HepG2 (cell line): Measurements from ENCODE around the gene N4BP2L1. TPM values are rescaled to one million over a fixed set of nuclear protein-coding genes. Genes with fewer than 3 reads are reported as not detected.

Experiments
- FOXM1 ChIP-seq: sonication (generic); formaldehyde crosslinking; IDR thresholded peaks from 2 replicates; pipeline ENCODE4 v1.5.0; 2020; ENCODE audit warnings: missing genetic modification reagents
- IRX3 ChIP-seq: sonication (generic); formaldehyde crosslinking; IDR thresholded peaks from 2 replicates; pipeline ENCODE4 v1.8.1; 2023; ENCODE audit warnings: mild to moderate bottlenecking, low read depth, missing genetic modification reagents, borderline replicate concordance
- KAT2B ChIP-seq: fragments of 150-350 bp; IDR thresholded peaks from 2 replicates; pipeline ENCODE4 v1.6.1; 2014; ENCODE audit warnings: low read depth, low read length, borderline replicate concordance
- NPAS2 ChIP-seq: sonication (generic); formaldehyde crosslinking; IDR thresholded peaks from 2 replicates; pipeline ENCODE4 v1.8.0; 2022; ENCODE audit warnings: mild to moderate bottlenecking, missing genetic modification reagents, borderline replicate concordance
- ONECUT2 ChIP-seq: sonication (generic); formaldehyde crosslinking; IDR thresholded peaks from 2 replicates; pipeline ENCODE4 v1.4.0; 2020; ENCODE audit warnings: missing genetic modification reagents
- RAD21 ChIP-seq: fragments of 450-650 bp; formaldehyde crosslinking; IDR thresholded peaks from 2 replicates; pipeline ENCODE4 v1.5.0; 2020; ENCODE audit warnings: mild to moderate bottlenecking
- RXRB ChIP-seq: IDR thresholded peaks from 2 replicates; pipeline ENCODE4 v1.6.1; 2016; ENCODE audit warnings: borderline replicate concordance, missing genetic modification reagents, missing compliant biosample characterization
- ZBTB38 ChIP-seq: sonication (generic); formaldehyde crosslinking; IDR thresholded peaks from 2 replicates; pipeline ENCODE4 v1.5.1; 2020; ENCODE audit warnings: mild to moderate bottlenecking, missing genetic modification reagents
- ZFP37 ChIP-seq: sonication (generic); formaldehyde crosslinking; IDR thresholded peaks from 2 replicates; pipeline ENCODE4 v1.4.0; 2020; ENCODE audit warnings: missing genetic modification reagents, borderline replicate concordance
- ZNF205 ChIP-seq: IDR thresholded peaks from 2 replicates; pipeline ENCODE4 v1.6.1; 2018; ENCODE audit warnings: missing biosample characterization, missing genetic modification reagents
- ZNF660 ChIP-seq: sonication (generic); formaldehyde crosslinking; IDR thresholded peaks from 2 replicates; pipeline ENCODE4 v1.5.1; 2020; ENCODE audit warnings: mild to moderate bottlenecking, low read depth, missing genetic modification reagents, borderline replicate concordance
- ZNF709 ChIP-seq: sonication (generic); formaldehyde crosslinking; IDR thresholded peaks from 2 replicates; pipeline ENCODE4 v1.5.0; 2020; ENCODE audit warnings: mild to moderate bottlenecking, missing genetic modification reagents
- ZNF879 ChIP-seq: sonication (generic); formaldehyde crosslinking; IDR thresholded peaks from 2 replicates; pipeline ENCODE4 v1.8.1; 2023; ENCODE audit warnings: missing genetic modification reagents
- polyA plus RNA-seq, 8 experiments: library from polyadenylated mRNA; depleted of rRNA in 3 of 8; stranded (reverse) in 7 of 8; unstranded in 1 of 8; fragments of >200 nt; fragmentation: Illumina TruSeq in 4 of 8; extraction: Trizol in 4 of 8; gene quantifications; 2 replicates each; pipeline versions ENCODE4 v1.2.1 to v1.2.3, GENCODE V29; 2011 to 2016; ENCODE audit warnings: low read depth in 4 of 8, missing spikeins in 1 of 8, mixed read lengths in 1 of 8; ENCODE audit not compliant: insufficient read depth in 1 of 8
- total RNA-seq, 5 experiments: library from RNA; depleted of rRNA; stranded (reverse); fragments of >200 nt; fragmentation: Illumina TruSeq; extraction: Trizol; gene quantifications; 2 replicates each; pipeline ENCODE4 v1.2.3, GENCODE V29; 2016; ENCODE audit warnings: low read depth in 1 of 5
- TF ChIP-seq, protein P1 (sequence below): sonication (generic); formaldehyde crosslinking; IDR thresholded peaks from 2 replicates; pipeline ENCODE4 v1.4.0; 2020; ENCODE audit warnings: missing genetic modification reagents
- TF ChIP-seq, protein P2 (sequence below): sonication (generic); formaldehyde crosslinking; IDR thresholded peaks from 2 replicates; pipeline ENCODE4 v1.5.1; 2020; ENCODE audit warnings: missing genetic modification reagents, mild to moderate bottlenecking, borderline replicate concordance
- TF ChIP-seq, protein P3 (sequence below): sonication (generic); formaldehyde crosslinking; IDR thresholded peaks from 2 replicates; pipeline ENCODE4 v1.5.1; 2020; ENCODE audit warnings: mild to moderate bottlenecking, missing genetic modification reagents, borderline replicate concordance

The N4BP2L1 gene
- total and polyA plus RNA-seq, 2 of the 13 experiments (the other 11 are each of a cell fraction or from before 2014, with no cell fraction given): 13.2 to 34.5 TPM

DNA sequence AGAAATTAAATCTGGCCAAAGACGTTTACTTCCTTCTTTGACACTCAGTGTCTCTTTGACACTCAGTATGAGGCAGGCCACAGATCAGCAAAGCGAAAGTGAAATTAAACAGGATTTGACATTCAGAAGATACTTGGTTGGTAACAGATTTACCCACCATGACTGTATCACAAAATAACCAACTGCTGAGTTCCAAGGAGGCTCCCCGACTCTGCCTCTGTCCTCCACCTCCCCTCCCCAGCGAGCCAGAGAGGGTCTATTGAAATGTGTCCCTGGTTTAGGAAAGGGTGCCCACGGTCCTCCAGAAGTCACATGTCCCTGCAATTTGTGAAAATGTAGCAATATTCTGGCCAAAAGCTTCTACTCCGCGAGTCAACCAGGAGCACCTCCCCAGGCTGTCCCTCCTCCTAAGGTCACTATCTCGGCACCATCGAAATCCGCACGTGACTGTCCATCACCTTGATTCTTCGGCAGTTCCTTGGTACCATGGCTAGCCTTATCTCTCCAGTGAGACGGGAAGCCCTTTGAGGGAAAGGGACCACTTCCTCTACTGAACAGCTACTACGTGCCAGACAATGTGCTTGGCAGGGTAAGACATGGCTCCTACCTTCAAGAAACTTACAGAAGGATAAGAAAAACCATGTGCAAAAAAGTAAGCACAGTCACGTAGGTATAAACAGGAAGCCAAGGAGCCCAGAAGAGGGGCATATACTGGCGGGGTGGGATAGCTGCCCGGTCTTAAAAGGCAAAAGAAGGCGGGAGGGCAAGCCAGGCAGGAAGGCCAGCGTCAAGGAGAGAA lies 1.5 kb downstream of the N4BP2L1 start (continued):
- TF ChIP-seq, protein P1, sequence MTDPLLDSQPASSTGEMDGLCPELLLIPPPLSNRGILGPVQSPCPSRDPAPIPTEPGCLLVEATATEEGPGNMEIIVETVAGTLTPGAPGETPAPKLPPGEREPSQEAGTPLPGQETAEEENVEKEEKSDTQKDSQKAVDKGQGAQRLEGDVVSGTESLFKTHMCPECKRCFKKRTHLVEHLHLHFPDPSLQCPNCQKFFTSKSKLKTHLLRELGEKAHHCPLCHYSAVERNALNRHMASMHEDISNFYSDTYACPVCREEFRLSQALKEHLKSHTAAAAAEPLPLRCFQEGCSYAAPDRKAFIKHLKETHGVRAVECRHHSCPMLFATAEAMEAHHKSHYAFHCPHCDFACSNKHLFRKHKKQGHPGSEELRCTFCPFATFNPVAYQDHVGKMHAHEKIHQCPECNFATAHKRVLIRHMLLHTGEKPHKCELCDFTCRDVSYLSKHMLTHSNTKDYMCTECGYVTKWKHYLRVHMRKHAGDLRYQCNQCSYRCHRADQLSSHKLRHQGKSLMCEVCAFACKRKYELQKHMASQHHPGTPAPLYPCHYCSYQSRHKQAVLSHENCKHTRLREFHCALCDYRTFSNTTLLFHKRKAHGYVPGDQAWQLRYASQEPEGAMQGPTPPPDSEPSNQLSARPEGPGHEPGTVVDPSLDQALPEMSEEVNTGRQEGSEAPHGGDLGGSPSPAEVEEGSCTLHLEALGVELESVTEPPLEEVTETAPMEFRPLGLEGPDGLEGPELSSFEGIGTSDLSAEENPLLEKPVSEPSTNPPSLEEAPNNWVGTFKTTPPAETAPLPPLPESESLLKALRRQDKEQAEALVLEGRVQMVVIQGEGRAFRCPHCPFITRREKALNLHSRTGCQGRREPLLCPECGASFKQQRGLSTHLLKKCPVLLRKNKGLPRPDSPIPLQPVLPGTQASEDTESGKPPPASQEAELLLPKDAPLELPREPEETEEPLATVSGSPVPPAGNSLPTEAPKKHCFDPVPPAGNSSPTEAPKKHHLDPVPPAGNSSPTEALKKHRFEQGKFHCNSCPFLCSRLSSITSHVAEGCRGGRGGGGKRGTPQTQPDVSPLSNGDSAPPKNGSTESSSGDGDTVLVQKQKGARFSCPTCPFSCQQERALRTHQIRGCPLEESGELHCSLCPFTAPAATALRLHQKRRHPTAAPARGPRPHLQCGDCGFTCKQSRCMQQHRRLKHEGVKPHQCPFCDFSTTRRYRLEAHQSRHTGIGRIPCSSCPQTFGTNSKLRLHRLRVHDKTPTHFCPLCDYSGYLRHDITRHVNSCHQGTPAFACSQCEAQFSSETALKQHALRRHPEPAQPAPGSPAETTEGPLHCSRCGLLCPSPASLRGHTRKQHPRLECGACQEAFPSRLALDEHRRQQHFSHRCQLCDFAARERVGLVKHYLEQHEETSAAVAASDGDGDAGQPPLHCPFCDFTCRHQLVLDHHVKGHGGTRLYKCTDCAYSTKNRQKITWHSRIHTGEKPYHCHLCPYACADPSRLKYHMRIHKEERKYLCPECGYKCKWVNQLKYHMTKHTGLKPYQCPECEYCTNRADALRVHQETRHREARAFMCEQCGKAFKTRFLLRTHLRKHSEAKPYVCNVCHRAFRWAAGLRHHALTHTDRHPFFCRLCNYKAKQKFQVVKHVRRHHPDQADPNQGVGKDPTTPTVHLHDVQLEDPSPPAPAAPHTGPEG (CRISPR knock-in tag): no peak
- TF ChIP-seq, protein P2, sequence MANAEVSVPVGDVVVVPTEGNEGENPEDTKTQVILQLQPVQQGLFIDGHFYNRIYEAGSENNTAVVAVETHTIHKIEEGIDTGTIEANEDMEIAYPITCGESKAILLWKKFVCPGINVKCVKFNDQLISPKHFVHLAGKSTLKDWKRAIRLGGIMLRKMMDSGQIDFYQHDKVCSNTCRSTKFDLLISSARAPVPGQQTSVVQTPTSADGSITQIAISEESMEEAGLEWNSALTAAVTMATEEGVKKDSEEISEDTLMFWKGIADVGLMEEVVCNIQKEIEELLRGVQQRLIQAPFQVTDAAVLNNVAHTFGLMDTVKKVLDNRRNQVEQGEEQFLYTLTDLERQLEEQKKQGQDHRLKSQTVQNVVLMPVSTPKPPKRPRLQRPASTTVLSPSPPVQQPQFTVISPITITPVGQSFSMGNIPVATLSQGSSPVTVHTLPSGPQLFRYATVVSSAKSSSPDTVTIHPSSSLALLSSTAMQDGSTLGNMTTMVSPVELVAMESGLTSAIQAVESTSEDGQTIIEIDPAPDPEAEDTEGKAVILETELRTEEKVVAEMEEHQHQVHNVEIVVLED (CRISPR knock-in tag): 0 out of 2 replicates have a peak, but pooled peaks have one; percentile 16
- TF ChIP-seq ZNF879 (CRISPR knock-in tag) (no peak), ZFP37 (CRISPR knock-in tag) (no peak), ONECUT2 (no peak), ZNF709 (CRISPR knock-in tag) (no peak), RAD21 (CRISPR knock-in tag) (no peak), FOXM1 (CRISPR knock-in tag) (no peak), RXRB (CRISPR knock-in tag) (no peak), ZNF205 (CRISPR knock-in tag) (no peak), KAT2B (no peak), NPAS2 (CRISPR knock-in tag) (no peak), ZNF660 (CRISPR knock-in tag) (no peak), ZBTB38 (CRISPR knock-in tag) (no peak), IRX3 (CRISPR knock-in tag) (no peak)
- TF ChIP-seq, protein P3, sequence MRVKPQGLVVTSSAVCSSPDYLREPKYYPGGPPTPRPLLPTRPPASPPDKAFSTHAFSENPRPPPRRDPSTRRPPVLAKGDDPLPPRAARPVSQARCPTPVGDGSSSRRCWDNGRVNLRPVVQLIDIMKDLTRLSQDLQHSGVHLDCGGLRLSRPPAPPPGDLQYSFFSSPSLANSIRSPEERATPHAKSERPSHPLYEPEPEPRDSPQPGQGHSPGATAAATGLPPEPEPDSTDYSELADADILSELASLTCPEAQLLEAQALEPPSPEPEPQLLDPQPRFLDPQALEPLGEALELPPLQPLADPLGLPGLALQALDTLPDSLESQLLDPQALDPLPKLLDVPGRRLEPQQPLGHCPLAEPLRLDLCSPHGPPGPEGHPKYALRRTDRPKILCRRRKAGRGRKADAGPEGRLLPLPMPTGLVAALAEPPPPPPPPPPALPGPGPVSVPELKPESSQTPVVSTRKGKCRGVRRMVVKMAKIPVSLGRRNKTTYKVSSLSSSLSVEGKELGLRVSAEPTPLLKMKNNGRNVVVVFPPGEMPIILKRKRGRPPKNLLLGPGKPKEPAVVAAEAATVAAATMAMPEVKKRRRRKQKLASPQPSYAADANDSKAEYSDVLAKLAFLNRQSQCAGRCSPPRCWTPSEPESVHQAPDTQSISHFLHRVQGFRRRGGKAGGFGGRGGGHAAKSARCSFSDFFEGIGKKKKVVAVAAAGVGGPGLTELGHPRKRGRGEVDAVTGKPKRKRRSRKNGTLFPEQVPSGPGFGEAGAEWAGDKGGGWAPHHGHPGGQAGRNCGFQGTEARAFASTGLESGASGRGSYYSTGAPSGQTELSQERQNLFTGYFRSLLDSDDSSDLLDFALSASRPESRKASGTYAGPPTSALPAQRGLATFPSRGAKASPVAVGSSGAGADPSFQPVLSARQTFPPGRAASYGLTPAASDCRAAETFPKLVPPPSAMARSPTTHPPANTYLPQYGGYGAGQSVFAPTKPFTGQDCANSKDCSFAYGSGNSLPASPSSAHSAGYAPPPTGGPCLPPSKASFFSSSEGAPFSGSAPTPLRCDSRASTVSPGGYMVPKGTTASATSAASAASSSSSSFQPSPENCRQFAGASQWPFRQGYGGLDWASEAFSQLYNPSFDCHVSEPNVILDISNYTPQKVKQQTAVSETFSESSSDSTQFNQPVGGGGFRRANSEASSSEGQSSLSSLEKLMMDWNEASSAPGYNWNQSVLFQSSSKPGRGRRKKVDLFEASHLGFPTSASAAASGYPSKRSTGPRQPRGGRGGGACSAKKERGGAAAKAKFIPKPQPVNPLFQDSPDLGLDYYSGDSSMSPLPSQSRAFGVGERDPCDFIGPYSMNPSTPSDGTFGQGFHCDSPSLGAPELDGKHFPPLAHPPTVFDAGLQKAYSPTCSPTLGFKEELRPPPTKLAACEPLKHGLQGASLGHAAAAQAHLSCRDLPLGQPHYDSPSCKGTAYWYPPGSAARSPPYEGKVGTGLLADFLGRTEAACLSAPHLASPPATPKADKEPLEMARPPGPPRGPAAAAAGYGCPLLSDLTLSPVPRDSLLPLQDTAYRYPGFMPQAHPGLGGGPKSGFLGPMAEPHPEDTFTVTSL: 0 out of 2 replicates have a peak, but pooled peaks have one; percentile 15
